Stomach (tissue), 4 donors: Measurements from ENCODE around the gene CDH12.

Experiments used
- CTCF ChIP-seq, 7 experiments: fragments of 450-650 bp in 4 of 7; fragments of 200-600 bp in 3 of 7; sonication (generic) in 3 of 7; IDR thresholded peaks; one replicate each; pipeline ENCODE4 v1.5.1; 2016 to 2019; ENCODE audit warnings: antibody characterized with exemption in 7 of 7, control low read depth in 2 of 7, mild to moderate bottlenecking in 1 of 7
- EP300 ChIP-seq: sonication (generic); formaldehyde crosslinking; IDR thresholded peaks from one replicate; pipeline ENCODE4 v1.6.1; 2017; ENCODE audit warnings: antibody characterized with exemption
- POLR2A ChIP-seq, 4 donors: fragments of 450-650 bp; IDR thresholded peaks; one replicate each; pipeline ENCODE4 v1.6.1; 2016; ENCODE audit warnings: antibody characterized with exemption in 4 of 4, control low read depth in 2 of 4, mild to moderate bottlenecking in 1 of 4, moderate library complexity in 1 of 4
- POLR2AphosphoS5 ChIP-seq, 3 donors: sonication (generic); formaldehyde crosslinking; IDR thresholded peaks; one replicate each; pipeline ENCODE4 v1.6.1; 2016; ENCODE audit warnings: antibody characterized with exemption in 3 of 3

- TF ChIP-seq CTCF (IDR thresholded peaks at IDR 0.05): no peak
- TF ChIP-seq POLR2AphosphoS5 (IDR thresholded peaks at IDR 0.05): no peak
- no peak for TF ChIP-seq POLR2A (IDR thresholded peaks at IDR 0.05)
- TF ChIP-seq EP300: no peak
Measured at GRCh38 chr5:22901885-22902284, 48.7 kb upstream of the CDH12 start.
